Neural cell (in vitro differentiated cells): ENCODE data around the gene ADK. TPM values are rescaled to one million over a fixed set of nuclear protein-coding genes. Genes with fewer than 3 reads are reported as not detected.
A peak's percentile ranks its signal among the peaks of the same experiment; 100 is the strongest.

Experiments
- H2AFZ ChIP-seq: fragments of 200-600, 300-800 bp; sonication (generic), shearing (Covaris generic); 2 replicates; pipeline ENCODE4 v1.6.0; 2014; ENCODE audit warnings: low read depth, mild to moderate bottlenecking, antibody characterized with exemption, low read length, moderate library complexity
- H3F3A ChIP-seq: fragments of 200-600 bp; shearing (Covaris generic); 2 replicates; pipeline ENCODE4 v1.6.1; 2016; ENCODE audit warnings: mild to moderate bottlenecking, moderate library complexity, mixed read lengths, antibody characterized with exemption, low read length; ENCODE audit not compliant: insufficient read depth, poor library complexity, severe bottlenecking
- H3K27ac ChIP-seq: fragments of 200-600, 300-800 bp; sonication (generic), shearing (Covaris generic); 2 replicates; pipeline ENCODE4 v1.5.1; 2014; ENCODE audit warnings: mild to moderate bottlenecking, low read length, moderate library complexity
- H3K27me3 ChIP-seq: fragments of 300-800, 200-600 bp; sonication (generic), shearing (Covaris generic); 2 replicates; pipeline ENCODE4 v1.6.0; 2014; ENCODE audit warnings: mild to moderate bottlenecking, low read depth, low read length, moderate library complexity; ENCODE audit not compliant: insufficient read depth
- H3K36me3 ChIP-seq: fragments of 300-800, 200-600 bp; sonication (generic), shearing (Covaris generic); 2 replicates; pipeline ENCODE4 v1.5.1; 2014; ENCODE audit warnings: mild to moderate bottlenecking, antibody characterized with exemption, low read length, moderate library complexity; ENCODE audit not compliant: insufficient read depth
- H3K4me2 ChIP-seq: fragments of 300-800, 200-600 bp; sonication (generic), shearing (Covaris generic); 2 replicates; pipeline ENCODE4 v1.6.0; 2014; ENCODE audit warnings: mild to moderate bottlenecking, low read length
- H3K4me3 ChIP-seq: fragments of 300-800, 200-600 bp; sonication (generic), shearing (Covaris generic); 2 replicates; pipeline ENCODE4 v1.5.1; 2014; ENCODE audit warnings: mild to moderate bottlenecking, low read length, moderate library complexity
- H3K79me2 ChIP-seq: fragments of 200-600 bp; shearing (Covaris generic); replicated peaks from 2 replicates; pipeline ENCODE4 v1.6.0; 2014; ENCODE audit warnings: mild to moderate bottlenecking, low read length, moderate library complexity; ENCODE audit not compliant: insufficient read depth
- H3K9ac ChIP-seq: fragments of 300-800, 200-600 bp; sonication (generic), shearing (Covaris generic); 2 replicates; pipeline ENCODE4 v1.6.1; 2016; ENCODE audit warnings: mild to moderate bottlenecking, low read length, mixed read lengths
- H3K9me2 ChIP-seq: fragments of 200-600 bp; shearing (Covaris generic); 2 replicates; pipeline ENCODE4 v1.6.1; 2016; ENCODE audit warnings: mild to moderate bottlenecking, low read length, mixed read lengths; ENCODE audit not compliant: insufficient read depth
- H3K9me3 ChIP-seq: fragments of 200-600, 300-800 bp; sonication (generic), shearing (Covaris generic); 2 replicates; pipeline ENCODE4 v1.6.1; 2016; ENCODE audit warnings: mild to moderate bottlenecking, mixed run types, low read length, moderate library complexity, mixed read lengths
- H4K20me1 ChIP-seq: fragments of 200-600 bp; shearing (Covaris generic); 2 replicates; pipeline ENCODE4 v1.6.1; 2016; ENCODE audit warnings: mild to moderate bottlenecking, mixed run types; ENCODE audit not compliant: insufficient read depth
- EP300 ChIP-seq: fragments of 450-650 bp; conservative IDR thresholded peaks from 2 replicates; pipeline ENCODE4 v1.6.1; 2014; ENCODE audit warnings: antibody characterized with exemption, mild to moderate bottlenecking, moderate library complexity; ENCODE audit not compliant: poor library complexity, severe bottlenecking
- EZH2 ChIP-seq: fragments of 200-600, 300-800 bp; shearing (Covaris generic), sonication (generic); IDR thresholded peaks from 2 replicates; pipeline ENCODE4 v1.6.1; 2014; ENCODE audit warnings: antibody characterized with exemption, low read length, borderline replicate concordance, mild to moderate bottlenecking; ENCODE audit not compliant: insufficient read depth, poor library complexity, severe bottlenecking
- MXI1 ChIP-seq: fragments of 450-650 bp; conservative IDR thresholded peaks from 2 replicates; pipeline ENCODE4 v1.6.1; 2014; ENCODE audit warnings: antibody characterized with exemption, mild to moderate bottlenecking; ENCODE audit not compliant: poor library complexity, severe bottlenecking
- POLR2AphosphoS5 ChIP-seq: IDR thresholded peaks from 2 replicates; pipeline ENCODE4 v1.6.1; 2012
- RAD21 ChIP-seq: fragments of 450-650 bp; conservative IDR thresholded peaks from 2 replicates; pipeline ENCODE4 v1.6.1; 2014; ENCODE audit warnings: antibody characterized with exemption, mild to moderate bottlenecking, moderate library complexity
- SMC3 ChIP-seq: fragments of 450-650 bp; conservative IDR thresholded peaks from 2 replicates; pipeline ENCODE4 v1.6.1; 2014; ENCODE audit warnings: antibody characterized with exemption, mild to moderate bottlenecking, moderate library complexity; ENCODE audit not compliant: poor library complexity
- TAF1 ChIP-seq: IDR thresholded peaks from 2 replicates; pipeline ENCODE4 v1.6.1; 2012; ENCODE audit warnings: low read depth
- polyA plus RNA-seq: library from polyadenylated mRNA; depleted of rRNA; stranded (reverse); fragments of >200 nt; gene quantifications from 2 replicates; pipeline ENCODE4 v1.2.3, GENCODE V29; 2014
- TF ChIP-seq, protein P1 (sequence below): IDR thresholded peaks from 2 replicates; pipeline ENCODE4 v1.6.1; 2012; ENCODE audit warnings: borderline replicate concordance
- TF ChIP-seq, protein P2 (sequence below): fragments of 450-650 bp; IDR thresholded peaks from 2 replicates; pipeline ENCODE4 v1.5.1; 2014; ENCODE audit warnings: antibody characterized with exemption, mild to moderate bottlenecking, moderate library complexity; ENCODE audit not compliant: poor library complexity, severe bottlenecking

Gene ADK
- polyA plus RNA-seq, 1 donor from 2014 or later = 19.5 TPM

DNA sequence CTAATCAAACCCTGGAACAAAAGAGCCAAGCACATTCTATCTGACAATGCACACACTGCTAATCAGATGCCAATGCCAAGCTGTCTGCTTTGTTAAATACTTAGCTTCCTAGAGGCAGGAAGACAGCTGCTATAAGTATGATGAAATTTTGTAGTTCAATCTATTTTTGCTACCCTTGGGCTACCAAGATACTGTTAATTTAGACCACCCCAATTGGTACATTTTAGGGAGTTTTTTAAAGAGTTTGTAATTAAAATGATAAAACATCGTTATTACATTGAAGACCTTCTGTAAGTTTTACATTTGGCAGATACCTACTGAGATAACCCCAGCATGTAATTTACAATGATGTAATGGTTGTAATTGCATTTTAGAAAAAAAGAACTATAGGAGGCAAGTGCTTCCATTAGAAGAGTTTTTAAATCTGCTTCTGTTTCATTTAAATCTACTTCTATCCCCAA lies 268.5 kb downstream of the ADK start:
- H3K27ac ChIP-seq = peak overlapping the region; percentile 94
- no peaks in the 10 kb centered on the region for H3K9me3 ChIP-seq
- peak overlapping the region; percentile 63 for H3K9ac ChIP-seq
- H3K36me3 ChIP-seq = no peaks in the 10 kb centered on the region
- no peaks in the 10 kb centered on the region for H3K9me2 ChIP-seq
- H3K4me3 ChIP-seq = peak overlapping the region; percentile 52
- peak overlapping the region; percentile 17 for H2AFZ ChIP-seq
- H3K27me3 ChIP-seq = no peaks in the 10 kb centered on the region
- H3K79me2 ChIP-seq = no peaks in the 10 kb centered on the region
- peak overlapping the region; percentile 70 for H3K4me2 ChIP-seq
- H3F3A ChIP-seq = peaks cover 5% of the 10 kb centered on the region
- no peaks in the 10 kb centered on the region for H4K20me1 ChIP-seq
- TF ChIP-seq EP300 (peak; percentile 39), POLR2AphosphoS5 (peak; percentile 38)
- TF ChIP-seq, protein P1, sequence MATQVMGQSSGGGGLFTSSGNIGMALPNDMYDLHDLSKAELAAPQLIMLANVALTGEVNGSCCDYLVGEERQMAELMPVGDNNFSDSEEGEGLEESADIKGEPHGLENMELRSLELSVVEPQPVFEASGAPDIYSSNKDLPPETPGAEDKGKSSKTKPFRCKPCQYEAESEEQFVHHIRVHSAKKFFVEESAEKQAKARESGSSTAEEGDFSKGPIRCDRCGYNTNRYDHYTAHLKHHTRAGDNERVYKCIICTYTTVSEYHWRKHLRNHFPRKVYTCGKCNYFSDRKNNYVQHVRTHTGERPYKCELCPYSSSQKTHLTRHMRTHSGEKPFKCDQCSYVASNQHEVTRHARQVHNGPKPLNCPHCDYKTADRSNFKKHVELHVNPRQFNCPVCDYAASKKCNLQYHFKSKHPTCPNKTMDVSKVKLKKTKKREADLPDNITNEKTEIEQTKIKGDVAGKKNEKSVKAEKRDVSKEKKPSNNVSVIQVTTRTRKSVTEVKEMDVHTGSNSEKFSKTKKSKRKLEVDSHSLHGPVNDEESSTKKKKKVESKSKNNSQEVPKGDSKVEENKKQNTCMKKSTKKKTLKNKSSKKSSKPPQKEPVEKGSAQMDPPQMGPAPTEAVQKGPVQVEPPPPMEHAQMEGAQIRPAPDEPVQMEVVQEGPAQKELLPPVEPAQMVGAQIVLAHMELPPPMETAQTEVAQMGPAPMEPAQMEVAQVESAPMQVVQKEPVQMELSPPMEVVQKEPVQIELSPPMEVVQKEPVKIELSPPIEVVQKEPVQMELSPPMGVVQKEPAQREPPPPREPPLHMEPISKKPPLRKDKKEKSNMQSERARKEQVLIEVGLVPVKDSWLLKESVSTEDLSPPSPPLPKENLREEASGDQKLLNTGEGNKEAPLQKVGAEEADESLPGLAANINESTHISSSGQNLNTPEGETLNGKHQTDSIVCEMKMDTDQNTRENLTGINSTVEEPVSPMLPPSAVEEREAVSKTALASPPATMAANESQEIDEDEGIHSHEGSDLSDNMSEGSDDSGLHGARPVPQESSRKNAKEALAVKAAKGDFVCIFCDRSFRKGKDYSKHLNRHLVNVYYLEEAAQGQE = no peak

DNA sequence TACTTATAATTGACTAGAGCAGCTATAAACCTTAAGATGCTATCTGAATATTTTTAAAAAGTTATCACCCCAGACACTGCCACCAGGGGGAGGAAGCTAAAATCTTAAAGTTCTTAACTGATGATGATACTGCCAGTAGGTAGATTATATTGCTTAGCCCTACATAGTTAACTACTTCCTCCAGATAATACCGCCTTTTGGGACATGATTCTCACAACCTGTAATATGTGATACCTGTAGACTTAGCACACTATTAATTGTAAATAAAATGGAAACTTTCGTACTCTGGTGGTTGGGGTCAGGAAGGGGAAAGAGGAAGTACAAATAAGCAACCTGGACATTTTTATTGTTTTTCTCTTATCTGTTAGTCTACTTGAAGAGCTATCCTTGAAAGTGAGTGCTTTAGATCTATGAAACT lies 268.9 kb downstream of the ADK start:
- Histone ChIP-seq H3K9ac (no peak overlapping the region), H3K27me3 (no peaks in the 10 kb centered on the region), H3K79me2 (no peaks in the 10 kb centered on the region), H2AFZ (no peak overlapping the region), H3K36me3 (no peaks in the 10 kb centered on the region), H3K4me3 (no peak overlapping the region), H3K9me2 (no peaks in the 10 kb centered on the region), H3K9me3 (no peaks in the 10 kb centered on the region), H3K27ac (peak overlapping the region; percentile 94), H4K20me1 (no peaks in the 10 kb centered on the region), H3F3A (peaks cover 5% of the 10 kb centered on the region), H3K4me2 (no peak overlapping the region)
- TF ChIP-seq, protein P2, sequence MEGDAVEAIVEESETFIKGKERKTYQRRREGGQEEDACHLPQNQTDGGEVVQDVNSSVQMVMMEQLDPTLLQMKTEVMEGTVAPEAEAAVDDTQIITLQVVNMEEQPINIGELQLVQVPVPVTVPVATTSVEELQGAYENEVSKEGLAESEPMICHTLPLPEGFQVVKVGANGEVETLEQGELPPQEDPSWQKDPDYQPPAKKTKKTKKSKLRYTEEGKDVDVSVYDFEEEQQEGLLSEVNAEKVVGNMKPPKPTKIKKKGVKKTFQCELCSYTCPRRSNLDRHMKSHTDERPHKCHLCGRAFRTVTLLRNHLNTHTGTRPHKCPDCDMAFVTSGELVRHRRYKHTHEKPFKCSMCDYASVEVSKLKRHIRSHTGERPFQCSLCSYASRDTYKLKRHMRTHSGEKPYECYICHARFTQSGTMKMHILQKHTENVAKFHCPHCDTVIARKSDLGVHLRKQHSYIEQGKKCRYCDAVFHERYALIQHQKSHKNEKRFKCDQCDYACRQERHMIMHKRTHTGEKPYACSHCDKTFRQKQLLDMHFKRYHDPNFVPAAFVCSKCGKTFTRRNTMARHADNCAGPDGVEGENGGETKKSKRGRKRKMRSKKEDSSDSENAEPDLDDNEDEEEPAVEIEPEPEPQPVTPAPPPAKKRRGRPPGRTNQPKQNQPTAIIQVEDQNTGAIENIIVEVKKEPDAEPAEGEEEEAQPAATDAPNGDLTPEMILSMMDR = peak; percentile 53
- TF ChIP-seq EZH2 (no peak), SMC3 (peak; percentile 56), EP300 (no peak), POLR2AphosphoS5 (no peak), RAD21 (peak; percentile 32), TAF1 (no peak), MXI1 (no peak)
- TF ChIP-seq, protein P1 = no peak
